ENCODE results near the gene TSPAN5.
"Not testable (repeated sequence)": the region's sequence is repeated elsewhere in the genome, so short reads cannot be mapped to it uniquely, and the experiment has no call there.

TSPAN5 gene

GRCh38 chr4:98540803-98541202 lies 117.6 kb downstream of the TSPAN5 start:
- no peak overlapping the region for H3K4me3 ChIP-seq (ENCODE audit: low read depth, low read length)
- TF ChIP-seq CTCF (IDR thresholded peaks at IDR 0.05; ENCODE audit: low read depth, low read length): no peak

GRCh38 chr4:98539741-98540140 lies 118.7 kb downstream of the TSPAN5 start:
- TF ChIP-seq CTCF (IDR thresholded peaks at IDR 0.05; ENCODE audit: low read depth, low read length): no peak
- H3K4me3 ChIP-seq (ENCODE audit: low read depth, low read length): no peak overlapping the region

- no peak for TF ChIP-seq CTCF (IDR thresholded peaks at IDR 0.05; ENCODE audit: low read depth, low read length)
- H3K4me3 ChIP-seq (ENCODE audit: low read depth, low read length): no peak overlapping the region
Measured at GRCh38 chr4:98539299-98539698, 119.1 kb downstream of the TSPAN5 start.

GRCh38 chr4:98536631-98537030 lies 121.8 kb downstream of the TSPAN5 start:
- no peak for TF ChIP-seq CTCF (IDR thresholded peaks at IDR 0.05; ENCODE audit: low read depth, low read length)
- H3K4me3 ChIP-seq (ENCODE audit: low read depth, low read length): no peak overlapping the region

- not testable (repeated sequence) for H3K4me3 ChIP-seq (ENCODE audit: low read depth, low read length)
Measured at GRCh38 chr4:98534146-98534545, 124.3 kb downstream of the TSPAN5 start.

GRCh38 chr4:98530572-98530971 lies 127.8 kb downstream of the TSPAN5 start:
- TF ChIP-seq CTCF (IDR thresholded peaks at IDR 0.05; ENCODE audit: low read depth, low read length): no peak

GRCh38 chr4:98529970-98530569 lies 128.3 kb downstream of the TSPAN5 start:
- TF ChIP-seq CTCF (IDR thresholded peaks at IDR 0.05; ENCODE audit: low read depth, low read length): no peak

More at GRCh38 chr4:98530572-98530971, 127.8 kb downstream of the TSPAN5 start:
- no peak overlapping the region for H3K4me3 ChIP-seq (ENCODE audit: low read depth, low read length)

GRCh38 chr4:98528882-98529281 lies 129.5 kb downstream of the TSPAN5 start:
- no peak overlapping the region for H3K4me3 ChIP-seq (ENCODE audit: low read depth, low read length)
- TF ChIP-seq CTCF (IDR thresholded peaks at IDR 0.05; ENCODE audit: low read depth, low read length): no peak

More at GRCh38 chr4:98529970-98530569, 128.3 kb downstream of the TSPAN5 start:
- H3K4me3 ChIP-seq (ENCODE audit: low read depth, low read length): no peak overlapping the region

All from WI38 (cell line).